Testis (tissue), 2 donors: ENCODE results near the gene PAN3.

ENCODE experiments used
- POLR2A ChIP-seq: fragments of 450-650 bp; IDR thresholded peaks from one replicate; pipeline ENCODE4 v1.6.1; 2017; ENCODE audit warnings: antibody characterized with exemption, mild to moderate bottlenecking, moderate library complexity
- TF ChIP-seq, protein P1 (sequence below), 3 experiments: fragments of 450-650 bp in 2 of 3; fragments of 200-600 bp in 1 of 3; sonication (generic) in 1 of 3; IDR thresholded peaks; one replicate each; pipeline ENCODE4 v1.5.1; 2016 to 2019; ENCODE audit warnings: antibody characterized with exemption in 3 of 3, mild to moderate bottlenecking in 2 of 3, moderate library complexity in 1 of 3

DNA sequence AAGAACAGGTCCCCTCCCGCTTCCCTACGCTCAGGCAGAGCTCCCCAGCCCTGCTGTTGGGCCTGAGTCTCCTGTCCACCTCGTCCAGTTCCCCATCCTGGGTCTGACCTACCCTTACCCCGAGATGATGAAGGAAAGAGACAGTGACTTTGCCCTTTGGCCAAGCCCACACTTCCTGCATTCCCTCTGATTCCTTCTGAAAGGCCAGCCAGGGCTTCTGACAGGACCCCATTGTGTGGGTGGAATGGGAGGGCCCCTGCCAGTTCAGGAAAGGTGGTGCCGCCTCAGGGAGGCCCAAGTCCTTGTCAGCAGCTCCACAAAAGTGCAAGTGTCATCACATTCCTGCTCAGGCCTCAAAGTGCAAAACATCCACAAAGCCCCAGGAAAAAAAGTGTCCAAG lies 177.8 kb downstream of the PAN3 start:
- TF ChIP-seq, protein P1, sequence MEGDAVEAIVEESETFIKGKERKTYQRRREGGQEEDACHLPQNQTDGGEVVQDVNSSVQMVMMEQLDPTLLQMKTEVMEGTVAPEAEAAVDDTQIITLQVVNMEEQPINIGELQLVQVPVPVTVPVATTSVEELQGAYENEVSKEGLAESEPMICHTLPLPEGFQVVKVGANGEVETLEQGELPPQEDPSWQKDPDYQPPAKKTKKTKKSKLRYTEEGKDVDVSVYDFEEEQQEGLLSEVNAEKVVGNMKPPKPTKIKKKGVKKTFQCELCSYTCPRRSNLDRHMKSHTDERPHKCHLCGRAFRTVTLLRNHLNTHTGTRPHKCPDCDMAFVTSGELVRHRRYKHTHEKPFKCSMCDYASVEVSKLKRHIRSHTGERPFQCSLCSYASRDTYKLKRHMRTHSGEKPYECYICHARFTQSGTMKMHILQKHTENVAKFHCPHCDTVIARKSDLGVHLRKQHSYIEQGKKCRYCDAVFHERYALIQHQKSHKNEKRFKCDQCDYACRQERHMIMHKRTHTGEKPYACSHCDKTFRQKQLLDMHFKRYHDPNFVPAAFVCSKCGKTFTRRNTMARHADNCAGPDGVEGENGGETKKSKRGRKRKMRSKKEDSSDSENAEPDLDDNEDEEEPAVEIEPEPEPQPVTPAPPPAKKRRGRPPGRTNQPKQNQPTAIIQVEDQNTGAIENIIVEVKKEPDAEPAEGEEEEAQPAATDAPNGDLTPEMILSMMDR (IDR thresholded peaks at IDR 0.05), result no peak
- no peak for TF ChIP-seq POLR2A
